Measurements from ENCODE around the gene CARHSP1. TPM values are rescaled to one million over a fixed set of nuclear protein-coding genes. Genes with fewer than 3 reads are reported as not detected.
A peak's percentile ranks its signal among the peaks of the same experiment; 100 is the strongest.

Gene CARHSP1
- polyA plus RNA-seq, 1 donor (not counting 4 experiments of a cell fraction or from before 2014, with no cell fraction given) = 61.9 TPM

DNA sequence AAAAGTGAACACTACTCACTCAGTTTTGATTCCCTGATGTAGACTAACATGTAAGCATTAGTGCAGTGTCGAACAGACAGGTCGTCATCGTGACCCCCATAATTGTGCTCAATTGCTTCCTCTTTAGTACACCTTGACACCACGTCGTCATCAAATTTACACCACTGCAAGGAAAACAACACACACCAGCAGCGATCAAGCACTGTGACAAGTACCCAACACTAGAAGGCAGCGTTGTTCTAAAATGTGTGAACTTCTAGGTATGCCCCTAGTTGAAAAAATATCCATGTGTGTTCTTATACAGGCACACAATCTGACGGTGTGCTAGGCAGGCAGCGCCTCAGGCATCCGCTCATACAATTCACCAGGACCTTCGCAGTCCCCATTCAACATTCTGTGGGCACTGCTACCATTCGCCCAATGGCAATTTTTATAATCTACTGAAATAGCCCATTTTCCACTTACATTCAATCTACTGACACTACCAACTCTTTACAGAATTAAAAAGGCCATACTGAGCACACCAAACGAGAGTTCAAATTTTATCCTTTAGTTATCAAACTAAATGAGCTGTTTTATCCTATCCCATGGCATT, 36.5 kb upstream of the CARHSP1 start:
- H3K27ac ChIP-seq (ENCODE audit: control insufficient read depth, insufficient read depth, low read length) = no peak overlapping the region
- no peak overlapping the region for H3K4me2 ChIP-seq (ENCODE audit: control insufficient read depth, extremely low read depth, insufficient read depth, low read depth, low read length)
- H4K20me1 ChIP-seq (ENCODE audit: control insufficient read depth, extremely low read depth, insufficient read depth, low read length) = no peaks in the 10 kb centered on the region
- H3K9me1 ChIP-seq (ENCODE audit: control insufficient read depth, extremely low read depth, insufficient read depth, low read length) = no peaks in the 10 kb centered on the region
- H3K36me3 ChIP-seq (ENCODE audit: control insufficient read depth in 2 of 2, extremely low read depth in 1 of 2, insufficient read depth in 2 of 2, low read length in 2 of 2) = peaks cover 38 to 59% of the 10 kb centered on the region in 2 experiments
- H3K4me1 ChIP-seq (ENCODE audit: control insufficient read depth, extremely low read depth, insufficient read depth, low read length) = no peaks in the 10 kb centered on the region
- H2AFZ ChIP-seq (ENCODE audit: control insufficient read depth, low read length) = no peak overlapping the region
- no peak for DNase-seq (ENCODE audit: low read depth, low spot score)
- H3K27me3 ChIP-seq (ENCODE audit: control insufficient read depth, extremely low read depth, insufficient read depth, low read length) = no peaks in the 10 kb centered on the region
- no peak overlapping the region for H3K4me3 ChIP-seq (ENCODE audit: control insufficient read depth in 2 of 3, extremely low read depth in 1 of 3, insufficient read depth in 2 of 3, low read depth in 1 of 3, low read length in 3 of 3)
- H3K9ac ChIP-seq (ENCODE audit: control insufficient read depth, extremely low read depth, insufficient read depth, low read length) = no peak overlapping the region
- no peak for TF ChIP-seq EZH2 (IDR thresholded peaks at IDR 0.05; ENCODE audit: low read length)
- TF ChIP-seq CTCF (optimal IDR thresholded peaks at IDR 0.05 in 1 of 3, IDR thresholded peaks at IDR 0.05 in 1 of 3, conservative IDR thresholded peaks at IDR 0.05 in 1 of 3; ENCODE audit: extremely low read depth in 1 of 3, insufficient read depth in 2 of 3, low read length in 3 of 3) = peak; percentile 27 to 66 (median 46)
- no peaks in the 10 kb centered on the region for H3K9me3 ChIP-seq (ENCODE audit: control insufficient read depth, low read depth, low read length)
- FAIRE-seq = no peak
- peaks cover 1% of the 10 kb centered on the region for H3K79me2 ChIP-seq (ENCODE audit: control insufficient read depth, insufficient read depth, low read length)
- dilution Hi-C loops (cut with MboI; ENCODE audit: extremely low pct_ligation_motif_present, low sequenced_read_pairs) = no loop called here

DNA sequence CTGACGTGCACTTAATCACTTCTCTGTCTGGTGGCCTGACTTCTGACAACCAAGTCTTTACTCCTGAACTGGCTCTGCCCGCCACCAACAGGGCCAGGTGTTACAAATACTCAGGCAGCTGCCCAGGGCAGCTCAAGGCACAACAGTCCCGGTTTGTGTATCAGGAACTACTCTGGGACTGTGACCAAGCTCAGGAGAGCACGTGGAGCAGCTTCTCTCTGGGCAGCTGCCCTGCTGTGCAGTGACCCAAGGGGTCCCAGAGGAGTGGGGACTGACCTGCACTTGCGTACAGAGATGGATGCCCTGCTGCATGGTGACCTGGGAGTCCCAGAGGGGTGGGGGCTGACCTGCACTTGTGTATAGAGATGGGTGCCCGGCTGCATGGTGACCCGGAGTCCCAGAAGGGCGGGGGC, 35.2 kb upstream of the CARHSP1 start:
- DNase-seq (ENCODE audit: low read depth, low spot score) (no peak), FAIRE-seq (no peak)
- H3K36me3 ChIP-seq (ENCODE audit: control insufficient read depth in 2 of 2, extremely low read depth in 1 of 2, insufficient read depth in 2 of 2, low read length in 2 of 2) = peaks cover 41 to 70% of the 10 kb centered on the region in 2 experiments

More for the DNA sequence above, 35.2 kb upstream of the CARHSP1 start:
- H3K27ac ChIP-seq (ENCODE audit: control insufficient read depth, insufficient read depth, low read length) = no peak overlapping the region
- no peak overlapping the region for H3K9ac ChIP-seq (ENCODE audit: control insufficient read depth, extremely low read depth, insufficient read depth, low read length)
- no peaks in the 10 kb centered on the region for H3K27me3 ChIP-seq (ENCODE audit: control insufficient read depth, extremely low read depth, insufficient read depth, low read length)
- H3K9me3 ChIP-seq (ENCODE audit: control insufficient read depth, low read depth, low read length) = no peaks in the 10 kb centered on the region
- H3K4me1 ChIP-seq (ENCODE audit: control insufficient read depth, extremely low read depth, insufficient read depth, low read length) = no peaks in the 10 kb centered on the region
- no peak overlapping the region for H3K4me2 ChIP-seq (ENCODE audit: control insufficient read depth, extremely low read depth, insufficient read depth, low read depth, low read length)
- no peak for TF ChIP-seq EZH2 (IDR thresholded peaks at IDR 0.05; ENCODE audit: low read length)
- no peak for TF ChIP-seq CTCF (optimal IDR thresholded peaks at IDR 0.05 in 1 of 3, IDR thresholded peaks at IDR 0.05 in 1 of 3, conservative IDR thresholded peaks at IDR 0.05 in 1 of 3; ENCODE audit: extremely low read depth in 1 of 3, insufficient read depth in 2 of 3, low read length in 3 of 3)
- no peaks in the 10 kb centered on the region for H3K9me1 ChIP-seq (ENCODE audit: control insufficient read depth, extremely low read depth, insufficient read depth, low read length)
- H3K4me3 ChIP-seq (ENCODE audit: control insufficient read depth in 2 of 3, extremely low read depth in 1 of 3, insufficient read depth in 2 of 3, low read depth in 1 of 3, low read length in 3 of 3) = no peak overlapping the region
- no peak overlapping the region for H2AFZ ChIP-seq (ENCODE audit: control insufficient read depth, low read length)
- H4K20me1 ChIP-seq (ENCODE audit: control insufficient read depth, extremely low read depth, insufficient read depth, low read length) = no peaks in the 10 kb centered on the region
- dilution Hi-C loops (cut with MboI; ENCODE audit: extremely low pct_ligation_motif_present, low sequenced_read_pairs) = no loop called here
- H3K79me2 ChIP-seq (ENCODE audit: control insufficient read depth, insufficient read depth, low read length) = peaks cover 1% of the 10 kb centered on the region
